ENCODE data around the gene CCDC9B. TPM values are rescaled to one million over a fixed set of nuclear protein-coding genes. Genes with fewer than 3 reads are reported as not detected.

The CCDC9B gene
- total RNA-seq, 1 donor from 2014 or later = 26.1 TPM

GRCh38 chr15:40340038-40340739 is 550 bp downstream of the CCDC9B start:
- Mint-ChIP-seq H3K4me1 (peaks cover 70% of the 10 kb centered on the region), H3K36me3 (no peaks in the 10 kb centered on the region), H3K27ac (peak overlapping the region; percentile 97), H3K4me3 (peak overlapping the region; percentile 50), H3K27me3 (ENCODE audit: low read depth) (no peaks in the 10 kb centered on the region), H3K9me3 (no peaks in the 10 kb centered on the region)
- TF ChIP-seq CTCF (IDR thresholded peaks at IDR 0.05; ENCODE audit: unreplicated experiment) = no peak
- peak in 1 of 2 experiments; percentile 65 for DNase-seq (ENCODE audit: low spot score in 2 of 2, unreplicated experiment in 2 of 2)

DNA sequence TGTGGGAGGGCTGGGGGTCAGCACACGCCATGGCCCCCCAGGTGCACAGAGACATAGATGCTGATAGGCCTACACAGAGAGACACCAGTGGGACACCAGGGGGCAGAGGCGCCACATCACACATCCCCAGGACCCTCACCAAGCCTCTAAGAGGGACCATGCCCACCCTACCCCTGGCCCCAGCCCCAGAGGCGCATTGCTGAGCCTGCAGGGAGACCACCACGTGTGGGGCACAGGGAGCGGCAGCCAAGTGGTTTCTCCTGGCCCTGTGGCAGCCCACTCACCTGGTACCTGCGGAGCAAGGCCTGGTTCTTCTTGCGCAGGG is 1.2 kb downstream of the CCDC9B start:
- Mint-ChIP-seq H3K4me3 (peak overlapping the region; percentile 50), H3K4me1 (peaks cover 76% of the 10 kb centered on the region), H3K9me3 (no peaks in the 10 kb centered on the region), H3K27ac (peak overlapping the region; percentile 97), H3K27me3 (ENCODE audit: low read depth) (no peaks in the 10 kb centered on the region), H3K36me3 (no peaks in the 10 kb centered on the region)
- DNase-seq (ENCODE audit: low spot score in 2 of 2, unreplicated experiment in 2 of 2) = no peak
- no peak for TF ChIP-seq CTCF (IDR thresholded peaks at IDR 0.05; ENCODE audit: unreplicated experiment)

GRCh38 chr15:40338921-40339620 is 1.7 kb downstream of the CCDC9B start:
- no peak for DNase-seq (ENCODE audit: low spot score in 2 of 2, unreplicated experiment in 2 of 2)
- H3K27ac Mint-ChIP-seq = peak overlapping the region; percentile 97

GRCh38 chr15:40338041-40338657 is 2.6 kb downstream of the CCDC9B start:
- H3K27ac Mint-ChIP-seq = peak overlapping the region; percentile 87
- TF ChIP-seq CTCF (IDR thresholded peaks at IDR 0.05; ENCODE audit: unreplicated experiment) = peak; percentile 69
- no peaks in the 10 kb centered on the region for H3K27me3 Mint-ChIP-seq (ENCODE audit: low read depth)
- peaks cover 78% of the 10 kb centered on the region for H3K4me1 Mint-ChIP-seq
- peak in 1 of 2 experiments; percentile 67 for DNase-seq (ENCODE audit: low spot score in 2 of 2, unreplicated experiment in 2 of 2)
- H3K36me3 Mint-ChIP-seq = no peaks in the 10 kb centered on the region
- H3K9me3 Mint-ChIP-seq = no peaks in the 10 kb centered on the region
- peak overlapping the region; percentile 15 for H3K4me3 Mint-ChIP-seq

More at GRCh38 chr15:40338921-40339620, 1.7 kb downstream of the CCDC9B start:
- TF ChIP-seq CTCF (IDR thresholded peaks at IDR 0.05; ENCODE audit: unreplicated experiment) = no peak
- H3K27me3 Mint-ChIP-seq (ENCODE audit: low read depth) = no peaks in the 10 kb centered on the region
- no peaks in the 10 kb centered on the region for H3K9me3 Mint-ChIP-seq
- peaks cover 78% of the 10 kb centered on the region for H3K4me1 Mint-ChIP-seq
- H3K4me3 Mint-ChIP-seq = no peak overlapping the region
- no peaks in the 10 kb centered on the region for H3K36me3 Mint-ChIP-seq

DNA sequence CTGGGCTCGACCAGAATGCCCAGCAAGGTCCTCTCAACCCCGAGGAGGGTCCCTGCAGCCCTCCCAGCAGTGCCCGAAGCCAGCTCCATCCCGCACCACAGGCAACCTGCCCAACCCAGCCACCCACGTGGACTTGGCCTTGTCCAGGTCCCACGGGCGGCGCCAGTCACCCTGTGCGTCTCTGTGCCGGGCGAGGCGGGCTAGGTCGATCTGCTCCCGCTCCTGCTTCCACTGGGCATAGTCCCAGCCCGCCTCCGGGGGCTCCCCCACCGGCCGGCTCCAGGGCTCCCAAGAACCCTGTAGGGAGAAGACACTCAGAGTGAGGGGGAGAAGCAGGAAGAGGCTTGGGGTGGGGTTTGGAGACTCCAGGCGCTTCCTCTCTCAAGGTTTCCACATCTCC is 3.1 kb downstream of the CCDC9B start:
- no peak for TF ChIP-seq CTCF (IDR thresholded peaks at IDR 0.05; ENCODE audit: unreplicated experiment)
- no peaks in the 10 kb centered on the region for H3K9me3 Mint-ChIP-seq
- no peaks in the 10 kb centered on the region for H3K27me3 Mint-ChIP-seq (ENCODE audit: low read depth)
- peaks cover 73% of the 10 kb centered on the region for H3K4me1 Mint-ChIP-seq
- no peak overlapping the region for H3K27ac Mint-ChIP-seq
- DNase-seq (ENCODE audit: low spot score in 2 of 2, unreplicated experiment in 2 of 2) = no peak
- H3K36me3 Mint-ChIP-seq = no peaks in the 10 kb centered on the region
- no peak overlapping the region for H3K4me3 Mint-ChIP-seq

Measured in mesothelial cell of epicardium (in vitro differentiated cells).